PC-9 (cell line): ENCODE measurements around the gene MCUB.

ENCODE experiments used
- CTCF ChIP-seq: fragments of 200-600 bp; sonication (generic); conservative IDR thresholded peaks from 2 replicates; pipeline ENCODE4 v1.6.1; 2017; ENCODE audit warnings: mixed run types, antibody characterized with exemption, mild to moderate bottlenecking, moderate library complexity
- EZH2 ChIP-seq: fragments of 200-600 bp; sonication (generic); IDR thresholded peaks from 2 replicates; pipeline ENCODE4 v1.8.0; 2017; ENCODE audit warnings: antibody characterized with exemption, low read depth

GRCh38 chr4:109730619-109731545, 170.8 kb downstream of the MCUB start:
- no peak for TF ChIP-seq CTCF
- TF ChIP-seq EZH2: no peak
